ENCODE data around the gene C19orf33. TPM values are rescaled to one million over a fixed set of nuclear protein-coding genes. Genes with fewer than 3 reads are reported as not detected.

Gene C19orf33
- total RNA-seq, 1 donor from 2014 or later: not detected

DNA sequence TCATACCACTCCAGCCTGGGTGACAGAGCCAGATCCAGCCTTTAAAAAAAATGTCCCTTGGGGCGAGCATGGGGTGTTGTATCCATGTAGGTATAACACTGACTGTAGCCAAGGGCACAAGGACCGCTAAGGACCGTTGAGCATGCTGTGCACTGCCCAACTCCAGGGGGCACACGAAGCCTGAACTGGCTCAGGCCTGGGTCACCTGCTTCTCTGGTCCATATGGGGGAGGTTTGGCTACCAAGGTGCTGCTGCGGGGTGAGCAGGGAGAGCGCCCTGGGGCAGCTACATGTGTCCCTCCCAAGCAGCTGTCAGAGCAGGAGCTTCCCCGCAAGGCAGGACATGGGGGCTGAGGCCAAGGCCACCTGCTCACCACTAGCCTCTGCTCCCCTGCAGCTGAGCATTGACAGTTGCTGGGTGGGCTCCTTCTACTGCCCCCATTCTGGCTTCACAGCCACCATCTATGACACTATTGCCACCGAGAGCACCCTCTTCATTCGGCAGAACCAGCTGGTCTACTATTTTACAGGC is 47.9 kb downstream of the C19orf33 start:
- no peak overlapping the region for H3K27ac Mint-ChIP-seq (ENCODE audit: unreplicated experiment)
- no peak overlapping the region for H3K4me3 Mint-ChIP-seq
- H3K4me1 Mint-ChIP-seq: no peaks in the 10 kb centered on the region
- DNase-seq (ENCODE audit: low read depth, low spot score): no peak
- H3K36me3 Mint-ChIP-seq (ENCODE audit: low read depth): no peaks in the 10 kb centered on the region
- H3K9me3 Mint-ChIP-seq: no peaks in the 10 kb centered on the region
- no peak for TF ChIP-seq CTCF (conservative IDR thresholded peaks at IDR 0.05)
- peaks cover 20% of the 10 kb centered on the region for H3K27me3 Mint-ChIP-seq (ENCODE audit: low read depth)

DNA sequence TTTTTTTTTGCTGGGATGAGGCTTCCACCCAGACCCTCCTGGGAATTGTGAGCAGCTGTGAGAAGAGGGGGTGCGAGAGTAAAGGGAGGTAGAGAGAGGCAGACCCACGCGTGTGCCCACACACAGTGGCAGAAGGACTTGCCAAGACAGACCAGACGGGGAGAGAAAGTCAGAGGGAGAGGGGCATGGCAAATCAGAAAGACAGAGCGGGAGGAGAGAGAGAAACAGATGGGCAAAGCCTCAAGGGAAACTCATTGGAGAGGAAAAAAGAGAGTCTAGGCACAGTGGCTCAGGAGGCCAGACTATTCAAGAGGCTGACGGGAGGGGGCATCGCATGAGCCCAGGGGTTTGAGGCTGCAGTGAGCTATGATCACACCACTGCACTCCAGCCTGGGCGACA is 48.6 kb downstream of the C19orf33 start:
- TF ChIP-seq CTCF (conservative IDR thresholded peaks at IDR 0.05): no peak
- Mint-ChIP-seq H3K27me3 (ENCODE audit: low read depth) (peaks cover 25% of the 10 kb centered on the region), H3K27ac (ENCODE audit: unreplicated experiment) (no peak overlapping the region), H3K4me3 (no peak overlapping the region), H3K4me1 (no peaks in the 10 kb centered on the region), H3K9me3 (no peaks in the 10 kb centered on the region), H3K36me3 (ENCODE audit: low read depth) (no peaks in the 10 kb centered on the region)
- DNase-seq (ENCODE audit: low read depth, low spot score): no peak

Other genes with a start within 250 kb of the C19orf33 start
- 31.7 and 35.5 TPM in 2 replicates for gene DPF1, start 80.0 kb upstream of the C19orf33 start, total RNA-seq
- gene PPP1R14A, start 47.9 kb upstream of the C19orf33 start, total RNA-seq: 1.2 and 1.7 TPM in 2 replicates
- 9.2 and 9.6 TPM in 2 replicates for gene SPINT2, start 39.7 kb upstream of the C19orf33 start, total RNA-seq
- gene YIF1B, start 11.7 kb downstream of the C19orf33 start, total RNA-seq: 43.7 and 45.7 TPM in 2 replicates
- not detected in 2 replicates for gene KCNK6, start 15.6 kb downstream of the C19orf33 start, total RNA-seq
- 5.0 and 6.0 TPM in 2 replicates for gene CATSPERG, start 31.6 kb downstream of the C19orf33 start, total RNA-seq
- gene PSMD8, start 70.3 kb downstream of the C19orf33 start, total RNA-seq: 186 and 190 TPM in 2 replicates
- 1.4 and 2.2 TPM in 2 replicates for gene GGN, start 83.8 kb downstream of the C19orf33 start, total RNA-seq
- gene SPRED3, start 84.4 kb downstream of the C19orf33 start, total RNA-seq: 11.2 and 12.0 TPM in 2 replicates
- 10.6 and 11.8 TPM in 2 replicates for gene FAM98C, start 98.8 kb downstream of the C19orf33 start, total RNA-seq
- gene RASGRP4, start 122.0 kb downstream of the C19orf33 start, total RNA-seq: 0.43 and 0.58 TPM in 2 replicates
- gene RYR1, start 129.4 kb downstream of the C19orf33 start, total RNA-seq: 1.1 and 1.5 TPM in 2 replicates

Data from neural crest cell (in vitro differentiated cells).